ENCODE results near the gene NKTR. TPM values are rescaled to one million over a fixed set of nuclear protein-coding genes. Genes with fewer than 3 reads are reported as not detected.

The NKTR gene
- polyA plus RNA-seq, 1 of the 3 experiments (the other 2 are of a cell fraction): 19.2 TPM

DNA sequence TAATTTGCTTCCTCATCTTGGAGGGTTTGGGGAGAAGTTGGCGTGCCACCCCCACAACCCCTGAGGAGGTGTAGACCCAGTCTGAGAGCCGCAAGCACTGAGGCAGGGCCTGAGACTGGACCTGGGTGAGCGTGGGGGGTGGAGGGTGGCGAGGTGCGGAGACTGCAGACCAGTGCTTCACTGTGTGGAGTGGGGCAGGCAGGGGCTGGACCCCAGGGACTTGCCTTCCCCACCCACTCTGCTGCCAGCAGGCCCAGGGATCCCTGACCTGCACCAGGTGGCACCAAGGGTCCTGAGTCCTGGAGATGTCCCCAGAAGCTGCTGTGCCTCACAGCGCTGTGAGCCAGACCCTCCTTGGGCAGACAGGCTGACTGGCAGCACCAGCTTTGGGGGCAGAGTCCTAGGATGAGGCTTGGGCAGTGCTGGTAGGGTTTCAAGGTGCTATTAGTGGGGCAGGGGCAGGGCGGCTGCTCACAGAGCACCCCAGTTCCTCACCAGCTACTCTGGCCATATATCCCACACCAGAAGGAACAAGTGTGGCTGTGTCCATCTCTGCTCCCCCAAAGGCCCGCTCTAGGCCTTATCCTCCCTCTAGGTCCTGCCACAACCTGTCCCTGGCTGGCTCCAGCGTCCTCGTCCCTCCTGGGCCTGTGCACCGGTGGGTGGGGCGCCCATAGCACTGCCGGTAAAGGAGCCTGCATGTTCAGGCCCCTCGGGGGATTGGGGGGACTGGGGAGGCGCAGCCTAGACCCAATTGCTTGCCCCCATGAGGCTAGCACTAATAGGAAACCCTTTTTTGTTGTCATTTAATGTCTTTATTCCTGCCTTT, 64.8 kb downstream of the NKTR start:
- Histone ChIP-seq H3K4me2 (no peak overlapping the region), H3K9me2 (no peaks in the 10 kb centered on the region), H3F3A (replicated peaks; ENCODE audit: insufficient read depth) (no peaks in the 10 kb centered on the region), H3K27me3 (ENCODE audit: insufficient read depth) (no peaks in the 10 kb centered on the region), H3K4me3 (ENCODE audit: low read depth in 2 of 2, low read length in 1 of 2) (no peak overlapping the region), H3K4me1 (ENCODE audit: control insufficient read depth in 1 of 2, insufficient read depth in 2 of 2, low read depth in 1 of 2, low read length in 1 of 2) (peaks cover 0 to 14% of the 10 kb centered on the region in 2 experiments; a peak in 1 of 4 replicates), H4K20me1 (ENCODE audit: insufficient read depth) (no peaks in the 10 kb centered on the region), H3K79me2 (ENCODE audit: insufficient read depth) (no peaks in the 10 kb centered on the region), H3K36me3 (replicated peaks in 1 of 2; ENCODE audit: control insufficient read depth in 1 of 2, insufficient read depth in 2 of 2, low read length in 1 of 2) (peaks cover 0 to 12% of the 10 kb centered on the region in 2 experiments), H3K9ac (no peak overlapping the region), H3K9me3 (no peaks in the 10 kb centered on the region), H3K27ac (ENCODE audit: low read depth in 2 of 2, low read length in 1 of 2) (no peak overlapping the region), H2AFZ (ENCODE audit: low read depth) (no peak overlapping the region)
- DNase-seq: peak; percentile 27
- WGBS (ENCODE audit: low lambda C conversion rate): 95% methylated on average over 3 of the region's 15 CpGs
- POLR2A ChIA-PET: interaction anchor here (1.1 kb wide), 1 partner anchor 83 kb away, joined by 3 read pairs; the partner anchor contains the start of gene SEC22C
- TF ChIP-seq, protein P1, sequence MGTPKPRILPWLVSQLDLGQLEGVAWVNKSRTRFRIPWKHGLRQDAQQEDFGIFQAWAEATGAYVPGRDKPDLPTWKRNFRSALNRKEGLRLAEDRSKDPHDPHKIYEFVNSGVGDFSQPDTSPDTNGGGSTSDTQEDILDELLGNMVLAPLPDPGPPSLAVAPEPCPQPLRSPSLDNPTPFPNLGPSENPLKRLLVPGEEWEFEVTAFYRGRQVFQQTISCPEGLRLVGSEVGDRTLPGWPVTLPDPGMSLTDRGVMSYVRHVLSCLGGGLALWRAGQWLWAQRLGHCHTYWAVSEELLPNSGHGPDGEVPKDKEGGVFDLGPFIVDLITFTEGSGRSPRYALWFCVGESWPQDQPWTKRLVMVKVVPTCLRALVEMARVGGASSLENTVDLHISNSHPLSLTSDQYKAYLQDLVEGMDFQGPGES (IDR thresholded peaks at IDR 0.05; ENCODE audit: low read depth, low read length): no peak
- TF ChIP-seq TCF12 (IDR thresholded peaks at IDR 0.05) (no peak), POLR2AphosphoS5 (IDR thresholded peaks at IDR 0.05; ENCODE audit: low read depth, low read length) (no peak), RXRA (IDR thresholded peaks at IDR 0.05; ENCODE audit: borderline replicate concordance, low read depth) (no peak), TEAD4 (IDR thresholded peaks at IDR 0.05; ENCODE audit: borderline replicate concordance, insufficient read depth) (no peak), RFX5 (IDR thresholded peaks at IDR 0.05; ENCODE audit: low read length) (no peak), FOXJ3 (CRISPR knock-in tag; IDR thresholded peaks at IDR 0.05) (no peak), JUND (IDR thresholded peaks at IDR 0.05) (no peak), CHD2 (IDR thresholded peaks at IDR 0.05; ENCODE audit: low read length, partially characterized antibody) (no peak), NRF1 (IDR thresholded peaks at IDR 0.05; ENCODE audit: low read depth, low read length) (no peak), FOSL2 (IDR thresholded peaks at IDR 0.05; ENCODE audit: borderline replicate concordance, low read depth) (no peak), MEF2A (IDR thresholded peaks at IDR 0.05; ENCODE audit: borderline replicate concordance, low read depth) (no peak)
- CTCF ChIA-PET: interaction anchor here (0.7 to 1.6 kb wide), 4 partner anchors 79 to 115 kb away, joined by 3 to 4 read pairs (median 4); no protein-coding TSS in a partner anchor

DNA sequence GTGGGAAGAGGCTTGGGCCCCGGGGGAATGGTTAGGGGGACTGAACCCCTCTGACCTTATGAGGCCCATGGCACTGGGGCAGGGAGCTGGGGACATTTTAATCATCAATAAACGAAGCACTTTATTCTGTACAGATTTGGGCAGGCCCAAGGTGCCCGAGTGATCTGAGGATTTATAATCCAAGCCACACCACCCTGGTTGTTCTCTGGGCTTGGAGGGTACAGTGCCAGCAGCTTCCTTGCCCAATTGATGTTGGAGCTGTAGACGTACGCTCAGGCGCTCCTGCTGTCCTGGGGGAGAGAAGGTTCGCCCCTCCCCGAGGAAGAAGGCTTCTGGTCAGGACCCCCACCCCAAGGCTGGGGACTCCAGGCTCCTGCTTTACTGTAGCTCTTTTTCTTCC, 65.5 kb downstream of the NKTR start:
- H4K20me1 ChIP-seq (ENCODE audit: insufficient read depth): no peaks in the 10 kb centered on the region
- ChIA-PET CTCF (interaction anchor here (0.7 to 1.6 kb wide), 4 partner anchors 78 to 114 kb away, joined by 3 to 4 read pairs (median 4); no protein-coding TSS in a partner anchor), POLR2A (no interaction called here)
- no peaks in the 10 kb centered on the region for H3K9me3 ChIP-seq
- H3F3A ChIP-seq (replicated peaks; ENCODE audit: insufficient read depth): no peaks in the 10 kb centered on the region
- H3K9ac ChIP-seq: no peak overlapping the region
- no peaks in the 10 kb centered on the region for H3K9me2 ChIP-seq
- no peak overlapping the region for H3K4me2 ChIP-seq
- peak; percentile 27 for DNase-seq
- H3K36me3 ChIP-seq (replicated peaks in 1 of 2; ENCODE audit: control insufficient read depth in 1 of 2, insufficient read depth in 2 of 2, low read length in 1 of 2): peaks cover 0 to 12% of the 10 kb centered on the region in 2 experiments
- H2AFZ ChIP-seq (ENCODE audit: low read depth): no peak overlapping the region
- 91% methylated on average over 4 of the region's 8 CpGs for WGBS (ENCODE audit: low lambda C conversion rate)
- peaks cover 0 to 14% of the 10 kb centered on the region in 2 experiments; a peak in 1 of 4 replicates for H3K4me1 ChIP-seq (ENCODE audit: control insufficient read depth in 1 of 2, insufficient read depth in 2 of 2, low read depth in 1 of 2, low read length in 1 of 2)
- no peaks in the 10 kb centered on the region for H3K79me2 ChIP-seq (ENCODE audit: insufficient read depth)
- no peaks in the 10 kb centered on the region for H3K27me3 ChIP-seq (ENCODE audit: insufficient read depth)
- H3K4me3 ChIP-seq (ENCODE audit: low read depth in 2 of 2, low read length in 1 of 2): no peak overlapping the region
- H3K27ac ChIP-seq (ENCODE audit: low read depth in 2 of 2, low read length in 1 of 2): no peak overlapping the region
- TF ChIP-seq USF2 (IDR thresholded peaks at IDR 0.05; ENCODE audit: borderline replicate concordance, low read depth, low read length) (no peak), SMC3 (IDR thresholded peaks at IDR 0.05; ENCODE audit: low read depth, low read length) (no peak), CHD2 (IDR thresholded peaks at IDR 0.05; ENCODE audit: low read length, partially characterized antibody) (no peak), RFX5 (IDR thresholded peaks at IDR 0.05; ENCODE audit: low read length) (no peak), MEF2A (IDR thresholded peaks at IDR 0.05; ENCODE audit: borderline replicate concordance, low read depth) (no peak), USF1 (IDR thresholded peaks at IDR 0.05; ENCODE audit: borderline replicate concordance, low read depth) (no peak), EZH2phosphoT487 (IDR thresholded peaks at IDR 0.05; ENCODE audit: borderline replicate concordance, low read depth) (no peak), GATA2 (CRISPR knock-in tag; IDR thresholded peaks at IDR 0.05) (no peak), FOXM1 (IDR thresholded peaks at IDR 0.05; ENCODE audit: low read depth) (no peak), PBX3 (IDR thresholded peaks at IDR 0.05) (no peak), TEAD4 (IDR thresholded peaks at IDR 0.05; ENCODE audit: borderline replicate concordance, insufficient read depth) (no peak), TAF1 (IDR thresholded peaks at IDR 0.05; ENCODE audit: borderline replicate concordance, low read depth, low read length) (no peak)
- TF ChIP-seq, protein P2, sequence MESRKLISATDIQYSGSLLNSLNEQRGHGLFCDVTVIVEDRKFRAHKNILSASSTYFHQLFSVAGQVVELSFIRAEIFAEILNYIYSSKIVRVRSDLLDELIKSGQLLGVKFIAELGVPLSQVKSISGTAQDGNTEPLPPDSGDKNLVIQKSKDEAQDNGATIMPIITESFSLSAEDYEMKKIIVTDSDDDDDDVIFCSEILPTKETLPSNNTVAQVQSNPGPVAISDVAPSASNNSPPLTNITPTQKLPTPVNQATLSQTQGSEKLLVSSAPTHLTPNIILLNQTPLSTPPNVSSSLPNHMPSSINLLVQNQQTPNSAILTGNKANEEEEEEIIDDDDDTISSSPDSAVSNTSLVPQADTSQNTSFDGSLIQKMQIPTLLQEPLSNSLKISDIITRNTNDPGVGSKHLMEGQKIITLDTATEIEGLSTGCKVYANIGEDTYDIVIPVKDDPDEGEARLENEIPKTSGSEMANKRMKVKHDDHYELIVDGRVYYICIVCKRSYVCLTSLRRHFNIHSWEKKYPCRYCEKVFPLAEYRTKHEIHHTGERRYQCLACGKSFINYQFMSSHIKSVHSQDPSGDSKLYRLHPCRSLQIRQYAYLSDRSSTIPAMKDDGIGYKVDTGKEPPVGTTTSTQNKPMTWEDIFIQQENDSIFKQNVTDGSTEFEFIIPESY (IDR thresholded peaks at IDR 0.05; ENCODE audit: borderline replicate concordance, low read depth): no peak
